BE2C (cell line): Measurements from ENCODE around the gene RPL37A.
"Not testable (repeated sequence)": the region's sequence is repeated elsewhere in the genome, so short reads cannot be mapped to it uniquely, and the experiment has no call there.

Source experiments
- DNase-seq: peaks from one replicate; pipeline ENCODE4 v3.0.0-alpha.2; 2020
- H3K27me3 ChIP-seq: fragments of 250-450 bp; sonication (Bioruptor Pico); 2 replicates; pipeline ENCODE4 v1.5.1; 2020; ENCODE audit warnings: mild to moderate bottlenecking
- H3K36me3 ChIP-seq: fragments of 250-450 bp; sonication (Bioruptor Pico); 2 replicates; pipeline ENCODE4 v1.5.1; 2020; ENCODE audit warnings: mild to moderate bottlenecking
- H3K4me1 ChIP-seq: fragments of 250-450 bp; sonication (Bioruptor Pico); 2 replicates; pipeline ENCODE4 v1.5.1; 2020
- H3K4me3 ChIP-seq: 2 replicates; pipeline ENCODE4 v1.5.1; 2011; ENCODE audit warnings: low read depth, low read length
- H3K9me3 ChIP-seq: fragments of 250-450 bp; sonication (Bioruptor Pico); 2 replicates; pipeline ENCODE4 v1.5.1; 2020
- CTCF ChIP-seq: IDR thresholded peaks from 2 replicates; pipeline ENCODE4 v1.5.1; 2012; ENCODE audit warnings: mild to moderate bottlenecking, low read depth, low read length

Gene RPL37A

GRCh38 chr2:216517447-216518225 is 19.0 kb downstream of the RPL37A start:
- Histone ChIP-seq H3K27me3 (no peaks in the 10 kb centered on the region), H3K36me3 (peaks cover 10% of the 10 kb centered on the region), H3K4me1 (no peaks in the 10 kb centered on the region; the same call in 1 of the 2 replicates), H3K9me3 (no peaks in the 10 kb centered on the region), H3K4me3 (no peak overlapping the region)
- TF ChIP-seq CTCF, result no peak
- no peak for DNase-seq

- H3K4me1 ChIP-seq, H3K27me3 ChIP-seq, H3K9me3 ChIP-seq, H3K4me3 ChIP-seq, DNase-seq: not testable (repeated sequence)
- peaks cover 10% of the 10 kb centered on the region for H3K36me3 ChIP-seq
Observed at GRCh38 chr2:216518566-216519119, 20.0 kb downstream of the RPL37A start.

GRCh38 chr2:216519154-216519762 is 20.6 kb downstream of the RPL37A start:
- H3K9me3 ChIP-seq, result no peaks in the 10 kb centered on the region
- TF ChIP-seq CTCF, result peak; percentile 79
- H3K4me3 ChIP-seq, result no peak overlapping the region
- no peaks in the 10 kb centered on the region for H3K27me3 ChIP-seq
- no peaks in the 10 kb centered on the region; the same call in 1 of the 2 replicates for H3K4me1 ChIP-seq
- DNase-seq, result peak; percentile 78
- peaks cover 10% of the 10 kb centered on the region for H3K36me3 ChIP-seq

- H3K27me3 ChIP-seq, result no peaks in the 10 kb centered on the region
- peaks cover 10% of the 10 kb centered on the region for H3K36me3 ChIP-seq
- no peak for TF ChIP-seq CTCF
- no peaks in the 10 kb centered on the region; the same call in 1 of the 2 replicates for H3K4me1 ChIP-seq
- no peaks in the 10 kb centered on the region for H3K9me3 ChIP-seq
- no peak for DNase-seq
- H3K4me3 ChIP-seq, result no peak overlapping the region
Observed at GRCh38 chr2:216520112-216520511, 21.5 kb downstream of the RPL37A start.

- no peak for DNase-seq
- TF ChIP-seq CTCF, result no peak
Observed at GRCh38 chr2:216522892-216523502, 24.4 kb downstream of the RPL37A start.

GRCh38 chr2:216525972-216526371 is 27.3 kb downstream of the RPL37A start:
- Histone ChIP-seq H3K4me1 (no peaks in the 10 kb centered on the region), H3K27me3 (no peaks in the 10 kb centered on the region), H3K4me3 (no peak overlapping the region), H3K9me3 (no peaks in the 10 kb centered on the region), H3K36me3 (peaks cover 6% of the 10 kb centered on the region)
- no peak for TF ChIP-seq CTCF
- DNase-seq, result no peak

More at GRCh38 chr2:216522892-216523502, 24.4 kb downstream of the RPL37A start:
- no peaks in the 10 kb centered on the region for H3K27me3 ChIP-seq
- H3K4me3 ChIP-seq, result no peak overlapping the region
- H3K9me3 ChIP-seq, result no peaks in the 10 kb centered on the region
- peaks cover 10% of the 10 kb centered on the region for H3K36me3 ChIP-seq
- no peaks in the 10 kb centered on the region; the same call in 1 of the 2 replicates for H3K4me1 ChIP-seq
